ENCODE measurements around the gene SLCO4C1. TPM values are rescaled to one million over a fixed set of nuclear protein-coding genes. Genes with fewer than 3 reads are reported as not detected.

The SLCO4C1 gene
- total RNA-seq, 1 donor from 2014 or later = 0.08 TPM

- ATAC-seq (ENCODE audit: poor library complexity) (no peak), DNase-seq (no peak)
- intact Hi-C loops (cut with DNase I) = no loop called here
Observed at GRCh38 chr5:102278231-102278630, 17.9 kb downstream of the SLCO4C1 start.

DNA sequence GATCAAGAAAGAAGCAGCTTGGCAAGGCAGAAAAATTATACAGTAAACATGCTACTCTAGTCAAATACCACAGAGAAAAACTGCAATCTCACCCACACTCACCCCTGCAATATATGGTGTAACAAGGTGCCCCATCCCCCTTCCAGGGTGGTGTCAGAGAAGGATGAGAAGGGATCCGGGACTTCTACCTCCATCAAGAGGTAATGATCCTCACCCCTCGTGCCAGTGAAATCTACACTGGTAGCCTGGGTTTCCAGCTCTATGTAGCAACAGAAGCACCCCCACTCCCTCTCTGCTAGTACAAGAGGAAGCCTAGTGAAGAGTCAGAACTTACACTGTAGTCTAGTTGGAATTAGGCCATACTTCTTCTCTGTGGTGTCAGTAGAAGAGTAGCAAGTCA, 18.9 kb downstream of the SLCO4C1 start:
- ATAC-seq (ENCODE audit: poor library complexity) = no peak
- intact Hi-C loops (cut with DNase I) = no loop called here
- no peak for DNase-seq

- no peak for DNase-seq
- ATAC-seq (ENCODE audit: poor library complexity) = no peak
- intact Hi-C loops (cut with DNase I) = no loop called here
Observed at GRCh38 chr5:102271759-102272158, 24.3 kb downstream of the SLCO4C1 start.

- DNase-seq (no peak), ATAC-seq (ENCODE audit: poor library complexity) (no peak)
Observed at GRCh38 chr5:102270036-102270435, 26.0 kb downstream of the SLCO4C1 start.

GRCh38 chr5:102262688-102263087, 33.4 kb downstream of the SLCO4C1 start:
- no peak for DNase-seq
- intact Hi-C loops (cut with DNase I) = no loop called here
- no peak for ATAC-seq (ENCODE audit: poor library complexity)

More at GRCh38 chr5:102270036-102270435, 26.0 kb downstream of the SLCO4C1 start:
- intact Hi-C loops (cut with DNase I) = no loop called here

- intact Hi-C loops (cut with DNase I) = no loop called here
- ATAC-seq (ENCODE audit: poor library complexity) (no peak), DNase-seq (no peak)
Observed at GRCh38 chr5:102249381-102249780, 46.7 kb downstream of the SLCO4C1 start.

GRCh38 chr5:102243213-102243612, 52.9 kb downstream of the SLCO4C1 start:
- ATAC-seq (ENCODE audit: poor library complexity) (no peak), DNase-seq (no peak)
- intact Hi-C loops (cut with DNase I) = no loop called here

DNA sequence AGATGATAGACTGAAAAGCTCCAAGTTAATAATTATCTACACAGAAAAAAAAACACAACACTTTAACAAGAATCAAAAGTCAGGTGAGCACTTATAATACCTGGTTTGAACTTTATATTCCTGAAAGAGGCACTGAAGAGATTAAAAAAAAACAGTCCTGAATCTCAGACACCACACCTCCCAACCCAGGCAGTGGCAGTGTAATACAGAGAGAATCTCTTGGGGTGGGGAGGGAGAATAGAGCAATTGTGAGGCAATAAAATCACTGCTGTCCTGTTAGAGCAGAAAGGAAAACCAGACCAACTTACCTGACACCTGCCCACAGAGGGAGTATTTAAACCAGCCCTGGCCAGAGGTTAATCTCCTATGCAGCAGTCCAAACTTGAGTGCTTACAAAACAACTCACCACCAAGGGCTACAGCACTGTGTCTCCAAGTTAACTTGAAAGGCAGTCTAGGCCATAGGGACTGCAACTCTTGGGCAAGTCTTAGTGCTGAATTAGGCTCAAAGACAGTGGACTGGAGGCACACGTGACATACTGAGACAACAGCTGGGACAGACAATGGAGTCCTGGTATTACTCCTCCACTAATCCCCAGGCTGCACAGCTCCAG, 54.2 kb downstream of the SLCO4C1 start:
- intact Hi-C loops (cut with DNase I) = no loop called here
- DNase-seq (no peak), ATAC-seq (ENCODE audit: poor library complexity) (no peak)

GRCh38 chr5:102231693-102232619, 64.1 kb downstream of the SLCO4C1 start:
- ATAC-seq (ENCODE audit: poor library complexity) = no peak

DNA sequence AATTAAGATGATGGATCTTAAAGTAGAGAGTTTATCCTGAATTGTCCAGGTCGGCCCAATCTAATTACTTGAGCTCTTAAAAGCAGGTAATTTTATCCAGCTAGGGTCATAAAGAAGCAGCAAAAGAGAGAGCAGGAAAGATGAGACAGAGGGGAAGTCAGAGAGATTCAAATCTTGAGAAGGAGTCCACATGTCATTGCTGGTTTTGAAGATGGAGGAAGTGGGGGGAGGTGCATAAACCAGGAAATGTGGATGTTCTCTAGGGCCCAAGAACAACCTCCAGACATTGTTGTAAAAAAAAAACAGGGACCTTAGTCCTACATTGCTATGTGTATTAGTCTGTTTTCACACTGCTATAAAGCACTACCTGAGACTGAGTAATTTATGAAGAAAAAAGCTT, 66.4 kb downstream of the SLCO4C1 start:
- ATAC-seq (ENCODE audit: poor library complexity) = no peak
- intact Hi-C loops (cut with DNase I) = no loop called here
- DNase-seq = no peak

More at GRCh38 chr5:102231693-102232619, 64.1 kb downstream of the SLCO4C1 start:
- intact Hi-C loops (cut with DNase I) = no loop called here
- DNase-seq = no peak

- intact Hi-C loops (cut with DNase I) = no loop called here
- DNase-seq (no peak), ATAC-seq (ENCODE audit: poor library complexity) (no peak)
Observed at GRCh38 chr5:102226321-102226720, 69.8 kb downstream of the SLCO4C1 start.

DNA sequence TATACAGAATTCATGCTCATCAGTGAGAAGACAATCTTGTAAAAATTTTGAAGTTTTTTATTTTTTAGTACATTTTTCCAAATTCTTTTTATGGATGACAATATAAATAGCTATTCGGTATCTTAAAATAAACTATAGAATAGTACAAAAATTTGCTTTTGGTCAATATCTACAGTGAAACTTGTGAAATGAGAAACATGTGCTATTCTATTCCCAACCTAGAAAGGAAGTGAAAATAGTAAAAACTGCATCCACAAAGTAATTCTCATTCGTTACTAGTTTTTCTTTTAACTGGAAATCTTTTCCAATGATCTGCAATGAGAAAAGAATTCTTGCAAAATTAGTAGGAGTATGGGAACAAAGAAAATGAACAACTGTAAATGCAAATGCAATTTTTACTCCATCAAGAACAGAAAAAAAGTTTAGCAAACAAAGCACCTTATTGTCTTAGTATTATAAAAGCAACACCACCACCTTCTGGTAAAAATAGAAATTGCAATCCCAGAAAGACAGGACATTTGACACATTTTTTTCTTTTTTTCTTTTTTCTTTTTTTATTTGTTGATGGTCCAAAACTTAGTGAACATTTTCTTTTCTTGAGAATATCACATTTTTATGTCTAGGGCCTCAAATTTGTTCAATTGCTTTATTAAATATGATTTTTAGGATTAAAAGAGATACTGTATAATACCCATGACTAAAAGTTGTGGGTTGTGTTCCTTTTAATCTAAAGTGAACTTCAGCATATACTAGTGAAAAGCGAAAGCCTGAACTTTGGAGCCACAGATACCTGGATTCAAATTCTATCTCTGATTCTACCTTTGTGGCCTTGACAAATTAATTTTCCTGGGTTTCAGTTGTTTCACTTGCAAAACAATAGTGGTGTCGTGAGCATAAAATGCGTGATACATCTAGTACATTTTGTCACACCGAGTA, 72.3 kb downstream of the SLCO4C1 start:
- no peak for DNase-seq
- intact Hi-C loops (cut with DNase I) = no loop called here
- no peak for ATAC-seq (ENCODE audit: poor library complexity)

DNA sequence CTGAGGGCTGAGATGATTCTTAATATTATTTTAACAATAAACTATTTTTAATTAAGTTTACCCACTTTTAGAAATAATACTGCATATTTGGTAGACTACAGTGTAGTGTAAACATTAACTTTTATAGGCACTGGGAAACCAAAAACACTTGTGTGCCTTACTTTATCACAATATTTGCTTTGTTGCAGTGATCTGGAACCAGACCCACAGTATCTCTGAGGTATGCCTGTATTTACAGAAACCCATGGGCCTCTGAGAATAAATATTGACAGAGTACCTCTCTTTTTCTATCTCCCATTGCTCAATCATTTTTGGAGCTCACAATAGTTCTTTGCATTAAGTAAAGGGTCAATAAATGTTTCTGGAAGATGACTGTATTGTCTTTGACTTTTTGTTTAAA, 73.3 kb downstream of the SLCO4C1 start:
- ATAC-seq (ENCODE audit: poor library complexity) (no peak), DNase-seq (no peak)
- intact Hi-C loops (cut with DNase I) = no loop called here

- intact Hi-C loops (cut with DNase I) = no loop called here
- no peak for ATAC-seq (ENCODE audit: poor library complexity)
- DNase-seq = no peak
Observed at GRCh38 chr5:102221949-102222348, 74.1 kb downstream of the SLCO4C1 start.

DNA sequence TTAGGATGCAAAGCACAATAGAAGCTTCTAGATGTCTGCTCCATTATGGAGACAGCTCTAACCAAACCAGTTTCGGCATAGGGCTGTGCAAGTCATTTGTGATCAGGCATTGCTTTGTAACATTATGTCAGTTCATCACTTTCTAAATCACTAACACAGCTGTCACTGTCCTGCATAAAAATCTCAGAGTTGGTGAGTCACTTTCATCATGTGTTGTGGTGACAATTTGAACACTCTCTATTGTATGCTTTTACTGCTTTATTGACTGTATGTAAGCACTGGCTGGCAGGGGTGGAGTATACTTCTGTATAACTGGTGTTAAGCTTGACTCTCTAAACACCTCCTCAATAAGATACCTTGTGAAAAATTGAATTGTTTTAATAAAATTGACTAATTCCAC, 77.9 kb downstream of the SLCO4C1 start:
- intact Hi-C loops (cut with DNase I) = no loop called here
- ATAC-seq (ENCODE audit: poor library complexity) = no peak
- no peak for DNase-seq

DNA sequence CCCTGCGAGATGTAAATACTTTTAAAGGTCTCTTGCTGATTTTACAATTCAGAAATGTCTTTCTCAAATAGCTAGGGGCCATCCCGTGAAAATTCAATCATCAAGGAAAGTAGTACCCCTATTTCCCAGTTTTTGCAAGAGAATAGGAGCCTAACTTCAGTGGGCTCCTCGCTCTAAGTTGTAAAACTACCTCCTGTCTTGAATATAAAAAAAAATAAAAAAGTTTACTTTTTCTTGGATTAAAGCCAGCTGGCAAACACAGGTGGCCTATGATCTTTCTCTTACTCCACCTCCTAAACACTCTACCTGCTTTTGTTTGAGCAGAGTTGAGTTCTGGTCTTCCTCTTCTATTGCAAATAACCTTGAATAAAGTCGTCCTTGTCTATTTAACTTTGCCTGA, 79.4 kb downstream of the SLCO4C1 start:
- ATAC-seq (ENCODE audit: poor library complexity) = no peak
- DNase-seq = no peak
- intact Hi-C loops (cut with DNase I) = no loop called here

GRCh38 chr5:102211165-102211564, 84.9 kb downstream of the SLCO4C1 start:
- ATAC-seq (ENCODE audit: poor library complexity) (no peak), DNase-seq (no peak)
- intact Hi-C loops (cut with DNase I) = no loop called here

GRCh38 chr5:102200861-102201260, 95.2 kb downstream of the SLCO4C1 start:
- intact Hi-C loops (cut with DNase I) = no loop called here
- ATAC-seq (ENCODE audit: poor library complexity) (no peak), DNase-seq (no peak)

GRCh38 chr5:102196481-102196880, 99.6 kb downstream of the SLCO4C1 start:
- intact Hi-C loops (cut with DNase I) = no loop called here
- ATAC-seq (ENCODE audit: poor library complexity) (no peak), DNase-seq (no peak)
